Skin of body (tissue), 2 donors: ENCODE data around the gene OGA. TPM values are rescaled to one million over a fixed set of nuclear protein-coding genes. Genes with fewer than 3 reads are reported as not detected.

ENCODE experiments used
- DNase-seq: peaks from one replicate; lab custom pipeline; 2025; lab: John Stamatoyannopoulos, UW
- total RNA-seq: library from RNA; depleted of rRNA; stranded (reverse); fragments of >200 nt; gene quantifications from one replicate; pipeline ENCODE4 v1.2.3, GENCODE V29; 2014

The OGA gene
- total RNA-seq, 1 donor from 2014 or later, result 217 TPM

DNA sequence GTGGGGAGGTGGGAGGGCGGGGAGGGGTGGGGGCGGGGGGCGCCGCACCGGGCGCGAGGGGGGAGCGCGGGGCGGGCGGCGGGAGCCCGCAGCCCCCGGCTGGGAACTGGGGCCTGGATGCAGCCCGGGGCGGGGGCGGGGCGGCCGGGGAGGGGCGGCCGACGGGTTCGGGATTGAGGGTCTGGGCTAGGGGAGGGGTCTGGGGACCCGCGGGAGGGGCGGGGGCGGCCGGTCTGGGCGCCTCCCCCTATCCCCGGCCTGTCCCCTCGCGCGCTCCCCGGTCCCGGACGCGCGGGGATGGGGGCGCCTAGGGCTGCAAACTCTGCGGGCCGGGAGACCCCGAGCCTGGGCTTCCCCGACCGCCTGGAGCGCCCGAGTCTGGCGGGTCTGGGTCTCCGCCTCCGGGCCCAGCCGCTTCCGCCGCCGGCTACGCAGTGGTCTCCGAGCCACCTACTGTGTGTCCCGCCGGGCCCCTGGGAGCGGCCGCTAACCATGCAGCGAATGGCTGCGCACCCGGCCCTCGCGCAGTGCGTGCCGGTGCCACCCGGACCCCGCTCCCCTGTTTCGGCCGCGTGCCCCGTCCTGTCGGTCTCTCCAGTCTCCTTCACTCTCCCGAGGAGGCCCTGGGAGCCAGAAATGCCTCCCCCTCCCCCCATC is 42.0 kb downstream of the OGA start:
- DNase-seq, result no peak

DNA sequence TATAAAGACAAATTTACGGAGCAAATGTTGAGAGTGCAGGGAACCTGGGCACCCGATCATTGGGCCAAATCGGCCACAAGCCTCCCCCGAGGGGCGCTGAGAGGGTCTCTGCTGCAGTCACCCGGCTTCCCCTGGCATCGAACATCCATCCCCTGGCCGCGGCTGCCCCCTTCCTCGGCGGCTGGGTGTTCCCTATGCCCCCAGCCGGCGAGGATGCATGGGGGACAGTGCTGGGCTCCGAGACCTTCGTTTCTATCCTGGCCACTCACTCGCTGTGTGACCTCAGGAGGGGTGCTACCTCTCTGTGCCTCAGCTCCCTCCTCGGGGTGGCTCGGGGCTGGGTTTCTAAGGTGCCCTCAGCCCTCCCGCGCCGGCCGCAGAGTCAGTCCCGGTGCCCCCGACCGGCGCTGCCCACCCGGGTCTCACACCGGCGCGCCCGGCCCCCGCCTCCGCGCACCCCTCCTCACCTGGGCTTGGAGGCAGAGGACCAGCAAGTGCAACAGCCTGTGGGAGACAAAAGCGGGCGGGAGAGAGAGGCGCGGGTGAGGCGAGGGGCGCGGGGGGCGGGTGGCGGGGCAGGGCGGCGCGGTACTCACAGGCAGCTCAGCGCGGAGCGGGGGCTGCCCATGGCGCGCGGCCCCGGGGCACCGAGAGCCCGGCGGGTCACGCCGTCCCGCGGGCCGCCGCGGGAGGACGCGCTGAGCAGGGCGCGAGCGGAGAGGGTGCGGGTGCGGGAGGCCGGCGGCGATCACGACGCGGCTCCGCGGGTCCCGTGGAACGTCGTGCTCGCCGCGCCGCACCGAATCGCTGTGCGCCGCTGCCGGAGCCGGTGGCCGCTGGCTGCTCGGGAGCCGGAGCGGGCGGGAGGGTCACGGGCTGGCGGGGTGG is 42.7 kb downstream of the OGA start, which contains the start of gene FGF8:
FGF8 (minus strand) TSS at position 842 of the 888 bp plus-strand sequence; CDS start at position 628, 214 bp downstream.
- no peak for DNase-seq

DNA sequence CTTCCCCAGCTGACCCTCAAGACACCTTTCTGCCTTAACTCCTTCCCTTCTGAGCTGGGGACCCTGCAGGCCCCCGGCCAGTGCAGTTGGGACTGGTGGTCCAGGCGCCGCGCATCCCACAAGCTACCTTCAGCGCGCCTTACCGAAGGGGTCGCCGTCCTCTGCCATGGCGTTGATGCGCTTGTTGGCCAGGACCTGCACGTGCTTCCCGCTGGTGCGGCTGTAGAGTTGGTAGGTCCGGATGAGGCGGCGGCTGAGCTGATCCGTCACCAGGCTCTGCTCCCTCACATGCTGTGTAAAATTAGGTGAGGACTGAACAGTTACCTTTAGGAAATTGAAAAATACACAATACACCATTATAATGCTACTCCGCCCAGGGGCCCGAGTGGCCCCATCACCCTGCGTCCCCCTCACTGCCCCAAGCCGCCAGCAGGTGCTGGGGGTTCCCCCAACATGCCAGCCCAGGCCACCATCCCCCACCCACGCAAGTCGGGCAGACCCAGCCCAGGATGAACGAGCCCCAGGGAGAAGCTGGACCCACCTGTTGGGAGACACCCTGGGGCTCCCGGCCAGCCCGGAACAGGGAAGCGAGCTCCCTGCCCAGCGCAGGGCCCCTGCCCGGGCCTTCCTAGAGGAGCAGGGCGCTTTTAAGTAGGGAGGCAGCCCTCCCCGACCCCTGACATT is 43.5 kb downstream of the OGA start:
- DNase-seq, result no peak

GRCh38 chr10:101773923-101774588 is 44.2 kb downstream of the OGA start:
- no peak for DNase-seq

DNA sequence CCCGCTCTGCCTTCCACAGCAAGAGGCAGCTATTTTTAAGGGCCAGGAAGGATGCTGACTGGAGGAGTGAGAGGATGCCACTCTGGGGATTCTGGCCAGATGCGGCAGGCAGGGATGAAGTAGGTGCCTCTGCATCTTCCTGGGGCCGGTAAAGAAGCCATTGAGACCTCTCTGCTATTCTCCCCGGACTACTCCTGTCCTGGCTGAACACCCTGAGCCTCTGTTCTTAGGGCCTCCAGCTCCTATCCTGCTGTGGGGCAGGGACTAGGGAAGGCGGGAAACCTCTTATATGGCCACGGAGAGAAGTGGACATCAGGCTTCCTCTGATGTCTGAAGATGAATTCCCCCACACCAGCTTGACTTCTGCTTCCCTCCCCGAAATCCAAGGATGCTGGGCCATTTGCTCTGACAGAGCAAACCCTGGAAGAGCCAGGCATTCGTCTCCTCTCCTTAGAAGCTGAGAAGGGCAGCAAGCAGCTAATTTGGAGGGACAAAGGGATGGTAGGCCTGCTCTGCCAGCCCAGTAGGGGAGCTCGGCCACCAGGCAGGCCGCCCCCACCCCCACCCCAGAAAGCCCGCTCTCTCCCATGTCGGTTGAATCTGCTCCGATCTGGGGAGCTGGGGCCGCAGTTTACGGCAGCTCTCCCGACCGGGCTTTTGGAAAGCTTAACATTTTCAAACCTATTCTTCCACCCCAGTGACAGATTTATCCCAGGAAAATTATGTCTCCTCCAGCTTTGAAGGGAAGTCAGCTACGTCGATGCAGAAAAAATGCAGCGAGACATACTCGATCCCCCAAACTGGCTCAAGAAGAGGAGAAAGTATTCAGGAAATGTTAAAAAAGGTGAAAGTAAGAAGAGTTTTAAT is 45.1 kb downstream of the OGA start:
- no peak for DNase-seq

GRCh38 chr10:101772017-101772894 is 46.0 kb downstream of the OGA start:
- no peak for DNase-seq

- DNase-seq, result no peak
These were observed 46.9 kb downstream of the OGA start for GRCh38 chr10:101771380-101771779.

- DNase-seq, result no peak
These were observed 47.7 kb downstream of the OGA start for GRCh38 chr10:101770331-101771215.

DNA sequence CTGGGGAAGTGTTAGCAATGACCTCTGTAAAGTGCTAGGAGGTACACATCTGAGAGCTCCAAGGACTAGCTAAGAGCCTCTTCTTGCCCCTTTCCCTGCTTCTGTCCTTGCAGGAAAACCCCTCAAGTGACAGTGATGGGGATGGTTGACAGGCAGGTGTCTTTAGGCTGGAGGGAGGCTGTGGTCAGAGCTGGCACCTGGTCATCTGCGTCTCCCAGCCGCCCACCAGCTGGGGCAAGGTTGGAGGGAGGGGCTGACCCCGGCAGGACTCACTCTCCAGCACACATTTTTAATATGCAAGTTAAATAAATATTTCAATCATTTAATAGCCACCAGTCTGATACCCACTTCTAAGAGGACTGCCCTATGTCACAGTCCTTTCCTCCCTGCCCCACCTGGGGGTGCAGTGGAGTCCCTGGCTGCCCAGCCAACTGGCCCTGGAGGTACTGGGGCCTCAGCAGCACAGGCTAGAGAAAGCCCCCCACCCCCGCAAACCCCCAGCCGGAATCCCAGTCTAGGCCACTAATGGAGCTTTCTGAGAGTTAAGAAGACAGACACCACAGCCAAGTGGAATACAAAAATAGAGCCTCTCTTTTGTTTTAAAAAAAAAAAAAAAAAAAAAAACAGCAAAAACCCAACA is 48.6 kb downstream of the OGA start:
- no peak for DNase-seq

DNA sequence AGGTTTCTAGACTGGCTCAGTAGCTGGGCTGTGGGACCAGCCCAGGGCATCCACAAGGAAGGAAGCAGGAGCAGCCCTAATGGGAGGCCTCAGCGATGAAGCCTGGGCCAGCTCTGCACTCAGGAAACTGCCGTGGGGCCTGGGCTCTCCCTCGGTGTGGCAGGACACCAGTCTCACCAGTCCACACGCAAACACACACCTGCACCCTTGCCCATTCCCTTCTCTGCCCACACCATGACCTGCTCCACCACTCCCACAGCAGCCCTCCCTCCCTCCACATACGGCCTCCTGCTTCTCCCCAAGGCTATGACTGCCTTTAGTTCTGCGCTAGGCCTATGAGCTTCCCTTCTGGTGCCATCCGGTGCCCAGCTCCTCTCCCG is 49.5 kb downstream of the OGA start:
- no peak for DNase-seq

GRCh38 chr10:101767966-101768790 is 50.1 kb downstream of the OGA start:
- no peak for DNase-seq

DNA sequence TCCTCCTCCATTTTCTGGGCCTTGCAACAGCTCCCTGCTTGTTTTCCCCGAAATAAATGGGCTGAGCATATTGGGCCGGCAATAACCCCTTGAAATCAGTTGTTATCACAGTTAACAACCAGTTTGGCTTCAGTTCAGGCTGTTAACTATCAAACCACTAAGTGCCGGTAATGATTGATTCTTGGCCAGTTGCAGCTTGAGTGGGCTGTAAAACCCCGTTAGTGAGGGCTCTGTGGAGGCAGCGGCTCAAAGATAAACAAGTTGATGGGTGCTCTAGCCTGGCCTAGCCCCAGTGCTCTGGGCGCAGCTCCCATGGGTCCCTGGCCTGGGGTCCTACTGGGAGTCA is 50.7 kb downstream of the OGA start:
- no peak for DNase-seq

- DNase-seq, result no peak
These were observed 51.3 kb downstream of the OGA start for GRCh38 chr10:101766753-101767599.

DNA sequence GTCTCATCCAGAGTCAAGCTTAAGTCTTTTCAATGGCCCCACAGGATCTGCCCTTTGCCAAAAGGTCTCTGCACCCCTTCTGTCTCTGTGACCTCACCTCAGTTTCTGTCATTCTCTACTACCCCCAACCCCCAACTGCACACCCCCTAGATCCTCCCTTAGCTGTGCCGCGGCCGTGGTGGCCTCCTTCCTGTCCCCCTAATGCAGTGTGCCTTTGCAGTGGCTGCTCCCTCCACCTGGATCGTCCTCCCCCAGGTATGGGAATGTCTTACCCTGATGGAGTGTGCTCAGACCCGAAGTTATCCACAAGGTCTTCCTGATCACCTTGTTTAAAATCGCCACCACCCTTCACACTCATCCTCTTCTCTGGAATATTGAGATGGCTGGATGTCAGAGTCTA is 51.9 kb downstream of the OGA start:
- DNase-seq, result no peak

DNA sequence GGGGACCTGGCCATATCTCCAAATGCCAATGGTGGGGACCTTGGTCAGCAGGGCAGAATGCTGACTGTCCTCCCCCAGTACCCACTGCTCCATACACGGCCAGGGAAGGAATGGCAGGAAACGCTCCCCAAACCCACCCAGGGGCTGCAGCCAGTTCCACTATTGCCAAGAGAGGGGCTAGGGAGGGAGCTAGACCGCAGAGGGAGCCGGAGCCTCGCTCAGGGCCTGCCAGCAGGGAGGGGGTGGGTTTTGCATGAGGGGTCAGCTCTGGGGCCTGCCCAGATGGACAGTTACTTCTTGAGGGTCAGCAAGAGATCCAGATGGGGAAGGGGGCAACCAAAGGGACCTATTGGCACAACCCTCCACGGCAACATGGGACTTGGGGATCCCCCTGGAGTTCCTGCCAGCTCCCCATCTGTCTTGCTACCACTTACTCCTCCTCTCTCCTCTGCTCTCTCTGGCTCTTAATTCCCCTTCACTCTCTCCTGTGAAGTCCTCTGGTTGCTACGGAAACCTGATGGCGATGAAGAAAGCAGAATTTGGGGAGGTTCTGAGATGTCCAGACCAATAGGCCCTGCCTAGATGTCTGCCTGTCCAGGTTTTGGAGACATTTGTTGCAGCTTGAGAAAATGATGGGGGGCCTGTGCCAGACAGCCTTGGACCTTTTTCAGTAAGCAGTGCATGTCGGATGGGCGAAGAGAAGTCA is 55.0 kb downstream of the OGA start:
- DNase-seq, result no peak

DNA sequence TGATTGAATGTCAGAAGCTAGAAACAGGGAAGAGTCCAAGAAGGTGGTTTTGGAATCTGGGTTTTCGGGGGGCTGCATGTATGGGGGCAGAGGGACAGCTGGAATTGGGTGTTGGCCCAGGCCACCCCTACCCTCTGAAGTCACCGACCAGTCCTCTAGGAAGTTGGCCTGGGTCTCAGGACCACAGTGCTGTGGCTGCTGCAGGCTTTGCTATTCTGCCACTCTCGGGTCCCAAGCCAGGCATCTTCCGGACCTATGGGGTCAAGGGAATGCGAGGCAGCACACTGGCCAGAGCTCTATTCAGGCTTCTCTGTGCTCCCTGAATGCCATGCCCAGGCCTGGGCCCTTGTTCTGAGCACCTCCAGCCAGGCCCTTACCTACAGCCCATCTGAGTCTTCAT is 55.5 kb downstream of the OGA start:
- no peak for DNase-seq
